GM21423 (cell line): ENCODE data around the gene RUNDC3A.
"Not testable (repeated sequence)": the region's sequence is repeated elsewhere in the genome, so short reads cannot be mapped to it uniquely, and the experiment has no call there.

Experiments
- ATAC-seq: cut with Tn5 transposase; IDR thresholded peaks from one replicate; pipeline ENCODE4 v1.9.1; 2021; ENCODE audit warnings: mild to moderate bottlenecking, moderate library complexity; ENCODE audit not compliant: unreplicated experiment

RUNDC3A gene

GRCh38 chr17:44318077-44318892 is 9.9 kb downstream of the RUNDC3A start:
- ATAC-seq = no peak

GRCh38 chr17:44320066-44320465 is 11.7 kb downstream of the RUNDC3A start:
- ATAC-seq = no peak

GRCh38 chr17:44321246-44322120 is 13.1 kb downstream of the RUNDC3A start:
- no peak for ATAC-seq

GRCh38 chr17:44322236-44322895 is 14.0 kb downstream of the RUNDC3A start:
- ATAC-seq = no peak

GRCh38 chr17:44323359-44324091 is 15.1 kb downstream of the RUNDC3A start:
- no peak for ATAC-seq

- ATAC-seq = no peak
Measured at GRCh38 chr17:44324092-44324570, 15.7 kb downstream of the RUNDC3A start.

- ATAC-seq = peak; percentile 61
Measured at GRCh38 chr17:44324571-44325275, 16.3 kb downstream of the RUNDC3A start, which contains the start of gene SLC25A39. Gene SLC25A39, minus strand, starts transcription at chr17:44324823. Its CDS starts 1,261 bp downstream, at chr17:44323562.

- ATAC-seq = peak; percentile 48
Measured at GRCh38 chr17:44326861-44327444, 18.6 kb downstream of the RUNDC3A start.

GRCh38 chr17:44327715-44328449 is 19.5 kb downstream of the RUNDC3A start:
- ATAC-seq = no peak

GRCh38 chr17:44329516-44329915 is 21.1 kb downstream of the RUNDC3A start:
- ATAC-seq = not testable (repeated sequence)

GRCh38 chr17:44330263-44330662 is 21.9 kb downstream of the RUNDC3A start:
- not testable (repeated sequence) for ATAC-seq

- ATAC-seq = no peak
Measured at GRCh38 chr17:44331249-44331760, 22.9 kb downstream of the RUNDC3A start.

- no peak for ATAC-seq
Measured at GRCh38 chr17:44333371-44333770, 25.0 kb downstream of the RUNDC3A start.

- no peak for ATAC-seq
Measured at GRCh38 chr17:44334315-44334714, 25.9 kb downstream of the RUNDC3A start.

GRCh38 chr17:44334727-44335126 is 26.3 kb downstream of the RUNDC3A start:
- ATAC-seq = no peak

GRCh38 chr17:44335564-44335963 is 27.2 kb downstream of the RUNDC3A start:
- ATAC-seq = no peak

GRCh38 chr17:44335968-44336367 is 27.6 kb downstream of the RUNDC3A start:
- no peak for ATAC-seq

GRCh38 chr17:44338702-44339101 is 30.3 kb downstream of the RUNDC3A start:
- ATAC-seq = no peak
